Upper lobe of left lung (tissue), 6 donors: Measurements from ENCODE around the gene FBXW11. TPM values are rescaled to one million over a fixed set of nuclear protein-coding genes. Genes with fewer than 3 reads are reported as not detected.

Source experiments
- ATAC-seq, 2 donors: fragments of 200-7000 bp; cut with Tn5 transposase; one replicate each; pipeline ENCODE4 v1.9.1; 2022; ENCODE audit warnings: mild to moderate bottlenecking in 2 of 2, moderate library complexity in 2 of 2; ENCODE audit not compliant: low FRiP score in 2 of 2
- DNase-seq, 2 donors: peaks; one replicate each; pipeline ENCODE4 v3.0.0-alpha.2; 2019 to 2020
- H3K27ac ChIP-seq, 4 donors: fragments of 200-600 bp; sonication (generic); one replicate each; pipeline ENCODE4 v1.5.1; 2016 to 2019
- H3K27me3 ChIP-seq, 4 donors: fragments of 200-600 bp; sonication (generic); one replicate each; pipeline ENCODE4 v1.5.1; 2017 to 2019
- H3K36me3 ChIP-seq, 4 donors: fragments of 200-600 bp; sonication (generic); one replicate each; pipeline ENCODE4 v1.5.1; 2016 to 2019
- H3K4me1 ChIP-seq, 4 donors: fragments of 200-600 bp; sonication (generic); one replicate each; pipeline ENCODE4 v1.5.1; 2018 to 2019
- H3K4me3 ChIP-seq, 4 donors: fragments of 200-600 bp; sonication (generic); one replicate each; pipeline ENCODE4 v1.5.1; 2017 to 2019; ENCODE audit warnings: mild to moderate bottlenecking in 2 of 4, moderate library complexity in 1 of 4
- H3K9me3 ChIP-seq, 4 donors: fragments of 200-600 bp; sonication (generic); one replicate each; pipeline ENCODE4 v1.5.1; 2018 to 2019
- EP300 ChIP-seq, 4 donors: sonication (generic); formaldehyde crosslinking; IDR thresholded peaks; one replicate each; pipeline ENCODE4 v1.5.1; 2017; ENCODE audit warnings: antibody characterized with exemption in 4 of 4, control low read depth in 2 of 4
- POLR2A ChIP-seq, 4 donors: fragments of 450-650 bp; IDR thresholded peaks; one replicate each; pipeline ENCODE4 v1.5.1; 2016 to 2017; ENCODE audit warnings: antibody characterized with exemption in 4 of 4, mild to moderate bottlenecking in 2 of 4
- POLR2AphosphoS5 ChIP-seq, 2 donors: sonication (generic); formaldehyde crosslinking; IDR thresholded peaks; one replicate each; pipeline ENCODE4 v1.5.1; 2017; ENCODE audit warnings: antibody characterized with exemption in 2 of 2
- WGBS, 2 donors: methylation state at CpG; one replicate each; pipeline ENCODE4 v1.1.5; 2017 to 2018; 5-methylcytosine and 5-hydroxymethylcytosine counted together
- total RNA-seq, 6 donors: library from RNA; depleted of rRNA in 4 of 6; stranded (reverse); fragments of >200 nt in 4 of 6; gene quantifications; one replicate each; pipeline versions ENCODE4 v1.1.0 to v1.2.1, GENCODE V29; 2016 to 2021
- TF ChIP-seq, protein P1 (sequence below), 6 experiments: fragments of 450-650 bp in 4 of 6; fragments of 200-600 bp in 2 of 6; sonication (generic) in 2 of 6; IDR thresholded peaks; one replicate each; pipeline ENCODE4 v1.5.1; 2016 to 2019; ENCODE audit warnings: antibody characterized with exemption in 6 of 6
- donor health status: DM: no; HTN: no; CAD: no; lungs with moderate emphysema.
- donor health status: DM: no; HTN: yes; CAD: no; lungs with severe emphysema.

The FBXW11 gene
- total RNA-seq, 6 donors from 2014 or later, result 37.2 to 80.0 (median 48.9) TPM

DNA sequence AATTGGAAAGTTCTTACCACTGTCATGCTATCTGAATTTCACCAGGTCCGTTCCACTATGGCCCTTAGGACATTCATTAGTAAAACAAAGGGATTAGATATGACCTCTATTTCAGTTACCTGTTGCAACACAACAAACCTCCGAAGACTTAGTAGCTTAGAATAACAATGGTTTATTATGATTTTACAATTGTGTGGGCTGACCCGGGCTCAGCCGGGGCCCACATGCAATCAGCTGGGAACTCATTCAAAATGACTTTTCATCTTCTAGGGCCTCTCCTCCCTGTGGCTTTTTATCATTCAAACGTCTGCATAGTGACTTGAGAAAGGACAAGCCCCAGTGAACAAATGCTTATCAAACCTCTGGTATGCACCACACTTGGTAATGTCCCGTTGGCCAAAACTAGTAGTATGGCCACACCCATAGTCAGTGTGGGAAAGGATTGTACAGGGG lies 2.3 kb upstream of the FBXW11 start:
- H3K4me1 ChIP-seq, result peaks cover 17 to 27% (median 20%) of the 10 kb centered on the region in 4 donors
- no peaks in the 10 kb centered on the region for H3K36me3 ChIP-seq
- WGBS, 2 donors, result 67 to 68% methylated on average over 6 of the region's 6 CpGs
- no peak overlapping the region for H3K27ac ChIP-seq
- no peaks in the 10 kb centered on the region for H3K27me3 ChIP-seq
- no peak overlapping the region for H3K4me3 ChIP-seq
- DNase-seq (no peak), ATAC-seq (no peak)
- TF ChIP-seq, protein P1, sequence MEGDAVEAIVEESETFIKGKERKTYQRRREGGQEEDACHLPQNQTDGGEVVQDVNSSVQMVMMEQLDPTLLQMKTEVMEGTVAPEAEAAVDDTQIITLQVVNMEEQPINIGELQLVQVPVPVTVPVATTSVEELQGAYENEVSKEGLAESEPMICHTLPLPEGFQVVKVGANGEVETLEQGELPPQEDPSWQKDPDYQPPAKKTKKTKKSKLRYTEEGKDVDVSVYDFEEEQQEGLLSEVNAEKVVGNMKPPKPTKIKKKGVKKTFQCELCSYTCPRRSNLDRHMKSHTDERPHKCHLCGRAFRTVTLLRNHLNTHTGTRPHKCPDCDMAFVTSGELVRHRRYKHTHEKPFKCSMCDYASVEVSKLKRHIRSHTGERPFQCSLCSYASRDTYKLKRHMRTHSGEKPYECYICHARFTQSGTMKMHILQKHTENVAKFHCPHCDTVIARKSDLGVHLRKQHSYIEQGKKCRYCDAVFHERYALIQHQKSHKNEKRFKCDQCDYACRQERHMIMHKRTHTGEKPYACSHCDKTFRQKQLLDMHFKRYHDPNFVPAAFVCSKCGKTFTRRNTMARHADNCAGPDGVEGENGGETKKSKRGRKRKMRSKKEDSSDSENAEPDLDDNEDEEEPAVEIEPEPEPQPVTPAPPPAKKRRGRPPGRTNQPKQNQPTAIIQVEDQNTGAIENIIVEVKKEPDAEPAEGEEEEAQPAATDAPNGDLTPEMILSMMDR (IDR thresholded peaks at IDR 0.05), result no peak
- TF ChIP-seq POLR2AphosphoS5 (IDR thresholded peaks at IDR 0.05) (no peak), POLR2A (IDR thresholded peaks at IDR 0.05) (no peak), EP300 (IDR thresholded peaks at IDR 0.05) (no peak)
- no peaks in the 10 kb centered on the region for H3K9me3 ChIP-seq

DNA sequence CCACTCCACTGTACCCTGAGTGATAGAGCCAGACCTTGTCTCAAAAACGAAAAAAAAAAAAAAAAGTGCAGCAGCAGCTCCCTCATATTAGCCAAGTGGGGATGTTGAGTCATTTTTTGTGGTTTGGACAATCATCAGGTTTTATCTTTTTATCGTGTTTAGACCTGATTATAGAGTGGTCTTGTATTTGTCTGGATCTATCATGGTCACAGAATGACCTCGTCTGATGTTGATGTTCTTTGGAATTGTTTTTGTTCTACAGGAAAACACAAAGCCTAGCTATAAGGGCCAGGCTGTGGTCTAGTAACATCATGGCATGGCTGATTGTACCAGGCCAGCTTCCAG lies 1.6 kb upstream of the FBXW11 start:
- no peaks in the 10 kb centered on the region for H3K36me3 ChIP-seq
- peaks cover 23 to 33% (median 25%) of the 10 kb centered on the region in 4 donors for H3K4me1 ChIP-seq
- DNase-seq (no peak), ATAC-seq (no peak)
- no peak overlapping the region for H3K4me3 ChIP-seq
- 36 to 41% methylated on average over 3 of the region's 3 CpGs for WGBS, 2 donors
- TF ChIP-seq POLR2AphosphoS5 (IDR thresholded peaks at IDR 0.05) (no peak), EP300 (IDR thresholded peaks at IDR 0.05) (no peak), POLR2A (IDR thresholded peaks at IDR 0.05) (no peak)
- TF ChIP-seq, protein P1 (IDR thresholded peaks at IDR 0.05), result no peak
- no peak overlapping the region for H3K27ac ChIP-seq
- H3K27me3 ChIP-seq, result no peaks in the 10 kb centered on the region
- H3K9me3 ChIP-seq, result no peaks in the 10 kb centered on the region

DNA sequence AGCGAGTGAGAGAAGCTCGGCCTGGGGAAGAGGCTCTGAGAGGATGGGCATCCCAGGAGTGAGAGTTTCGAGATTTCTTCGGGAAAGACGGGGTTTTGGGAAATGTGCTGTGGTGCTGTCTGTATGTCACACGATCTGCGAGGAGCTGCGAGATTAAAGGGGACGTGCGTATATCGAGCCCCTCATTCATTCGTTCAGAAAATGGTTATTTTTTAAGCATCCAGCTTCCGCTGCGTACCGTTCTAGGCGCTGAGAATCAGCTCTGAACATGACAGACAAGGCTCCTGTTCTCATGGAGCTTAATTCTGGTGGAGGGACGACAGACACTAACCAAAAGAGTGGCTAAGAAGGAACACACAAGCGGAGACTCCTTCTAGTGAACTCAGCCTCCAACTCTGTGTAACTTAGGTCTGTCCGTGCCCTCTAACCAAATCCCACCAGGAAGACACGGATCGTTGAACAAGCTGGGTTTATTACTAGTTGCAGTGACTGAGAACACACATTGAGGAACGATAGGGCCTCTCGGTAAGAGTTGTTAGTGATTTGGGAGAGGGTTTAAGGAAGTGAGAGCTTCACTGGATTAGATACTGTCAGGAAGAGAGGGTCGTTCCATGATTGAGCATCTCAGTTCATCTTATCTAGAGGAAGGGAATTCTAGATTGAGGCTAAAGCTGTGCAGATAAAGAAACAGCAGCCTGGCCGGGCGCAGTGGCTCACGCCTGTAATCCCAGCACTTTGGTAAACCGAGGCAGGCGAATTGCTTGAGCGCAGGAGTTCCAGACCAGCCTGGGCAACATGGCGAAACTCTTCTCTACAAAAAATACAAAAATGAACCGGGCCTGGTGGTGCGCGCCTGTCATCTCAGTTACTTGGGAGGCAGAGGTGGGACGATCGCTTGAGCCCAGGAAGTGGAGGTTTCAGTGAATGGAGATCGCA lies 1.0 kb upstream of the FBXW11 start:
- H3K4me3 ChIP-seq, result peak overlapping the region; percentile 70 to 78 (median 73)
- no peaks in the 10 kb centered on the region for H3K27me3 ChIP-seq
- WGBS, 2 donors, result 29 to 31% methylated on average over 35 to 37 of the region's 37 CpGs
- TF ChIP-seq EP300 (IDR thresholded peaks at IDR 0.05), result no peak
- peak in 1 of 4 donors; percentile 16 for TF ChIP-seq POLR2A (IDR thresholded peaks at IDR 0.05)
- DNase-seq, result no peak
- H3K9me3 ChIP-seq, result no peaks in the 10 kb centered on the region
- ATAC-seq, result peak in 1 of 2 donors; percentile 41
- peaks cover 27 to 40% (median 31%) of the 10 kb centered on the region in 4 donors for H3K4me1 ChIP-seq
- H3K36me3 ChIP-seq, result no peaks in the 10 kb centered on the region
- peak overlapping the region; percentile 96 to 98 (median 98) for H3K27ac ChIP-seq

DNA sequence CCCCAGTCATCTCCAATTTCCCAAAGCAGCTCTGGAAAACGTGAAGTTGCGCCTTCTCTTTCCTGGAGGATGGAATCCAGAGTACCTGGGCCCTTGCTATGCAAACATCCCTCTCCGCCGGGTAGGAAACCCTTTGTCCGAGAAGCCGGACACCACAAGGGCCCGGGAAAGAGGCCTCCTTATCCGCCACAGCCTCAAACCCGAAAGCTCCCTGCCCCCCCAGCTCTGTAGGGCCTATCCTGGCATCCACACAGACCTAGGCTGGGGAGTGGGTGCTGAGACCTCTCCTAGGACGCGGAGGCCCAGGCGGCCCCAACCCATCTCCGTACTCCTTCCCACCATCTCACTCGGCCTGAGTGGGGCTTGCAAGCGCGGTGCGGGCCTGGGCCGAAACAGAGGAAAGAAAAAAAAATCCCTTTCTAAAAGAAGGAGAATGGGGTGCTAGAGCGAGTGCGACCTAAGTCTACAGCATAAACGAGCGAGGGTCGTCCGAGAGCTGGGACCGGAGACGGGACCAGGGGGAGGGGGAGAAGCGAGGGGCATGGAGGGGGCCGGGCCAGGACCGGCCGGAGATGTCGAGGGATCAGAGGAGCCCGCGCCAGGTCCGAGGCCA lies 624 bp downstream of the FBXW11 start:
- no peaks in the 10 kb centered on the region for H3K27me3 ChIP-seq
- peak overlapping the region; percentile 70 to 78 (median 73) for H3K4me3 ChIP-seq
- peak overlapping the region; percentile 96 to 98 (median 98) for H3K27ac ChIP-seq
- peak in 1 of 2 donors; percentile 45 for DNase-seq
- peaks cover 39 to 56% (median 45%) of the 10 kb centered on the region in 4 donors for H3K4me1 ChIP-seq
- WGBS, 2 donors, result 0 to 1% methylated on average over 34 of the region's 34 CpGs
- no peaks in the 10 kb centered on the region for H3K9me3 ChIP-seq
- ATAC-seq, result peak in 1 of 2 donors; percentile 26
- TF ChIP-seq POLR2A (IDR thresholded peaks at IDR 0.05), result no peak
- TF ChIP-seq, protein P1 (IDR thresholded peaks at IDR 0.05), result no peak
- TF ChIP-seq POLR2AphosphoS5 (IDR thresholded peaks at IDR 0.05), result no peak
- TF ChIP-seq EP300 (IDR thresholded peaks at IDR 0.05), result no peak
- no peaks in the 10 kb centered on the region for H3K36me3 ChIP-seq

DNA sequence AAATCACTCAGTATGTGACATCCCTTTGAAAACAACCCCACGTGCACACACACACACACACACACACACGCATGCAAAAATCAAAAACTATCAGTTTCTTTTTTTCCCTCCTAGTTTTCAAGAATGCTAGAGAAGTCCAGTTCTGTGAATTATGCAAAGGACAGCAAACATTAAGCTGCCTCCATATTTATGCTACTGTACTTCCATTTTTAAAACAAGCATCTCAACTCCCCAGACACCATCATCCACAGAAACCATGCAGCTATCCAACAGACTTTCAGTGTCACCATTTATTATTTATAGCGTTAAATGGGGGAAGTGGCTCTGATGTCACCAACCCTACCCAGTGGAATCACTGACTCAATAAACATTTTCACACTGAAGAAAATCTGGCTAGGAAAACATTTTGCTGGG lies 1.6 kb downstream of the FBXW11 start:
- H3K4me1 ChIP-seq, result peaks cover 46 to 60% (median 53%) of the 10 kb centered on the region in 4 donors

More for the DNA sequence above, 1.6 kb downstream of the FBXW11 start:
- Histone ChIP-seq H3K36me3 (no peaks in the 10 kb centered on the region), H3K9me3 (no peaks in the 10 kb centered on the region), H3K27ac (peak overlapping the region; percentile 96 to 98 (median 98)), H3K4me3 (peak overlapping the region in 3 of 4 donors; percentile 70 to 78 (median 73)), H3K27me3 (no peaks in the 10 kb centered on the region)
- TF ChIP-seq POLR2A (IDR thresholded peaks at IDR 0.05), result no peak
- TF ChIP-seq EP300 (IDR thresholded peaks at IDR 0.05), result no peak
- TF ChIP-seq, protein P1 (IDR thresholded peaks at IDR 0.05), result no peak
- no peak for TF ChIP-seq POLR2AphosphoS5 (IDR thresholded peaks at IDR 0.05)
- WGBS, 2 donors, result 8 to 15% methylated on average over 3 of the region's 3 CpGs
- DNase-seq (no peak), ATAC-seq (no peak)
